Measurements from ENCODE around the gene ARL4D.
"Not testable (repeated sequence)": the region's sequence is repeated elsewhere in the genome, so short reads cannot be mapped to it uniquely, and the experiment has no call there.

The ARL4D gene

DNA sequence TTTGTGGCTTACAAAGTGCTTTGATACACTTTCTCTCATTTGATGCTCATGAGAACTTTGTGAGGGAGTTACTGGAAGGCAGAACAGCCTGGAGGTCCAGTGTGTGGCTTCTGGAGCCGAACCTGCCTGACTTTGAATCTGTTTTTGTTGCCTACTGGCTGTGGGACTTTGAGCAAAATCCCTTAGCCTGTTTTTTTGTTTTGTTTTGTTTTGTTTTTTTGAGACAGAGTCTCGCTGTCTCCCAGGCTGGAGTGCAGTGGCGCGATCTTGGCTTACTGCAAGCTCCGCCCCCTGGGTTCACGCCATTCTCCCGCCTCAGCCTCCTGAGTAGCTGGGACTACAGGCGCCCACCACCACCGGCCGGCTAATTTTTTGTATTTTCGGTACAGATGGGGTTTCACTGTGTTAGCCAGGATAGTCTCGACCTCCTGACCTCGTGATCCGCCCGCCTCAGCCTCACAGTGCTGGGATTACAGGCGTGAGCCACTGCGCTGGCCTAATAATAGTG is 20.6 kb downstream of the ARL4D start:
- in situ Hi-C loops (cut with MboI; ENCODE audit: low sequenced_read_pairs) = not testable (repeated sequence)

DNA sequence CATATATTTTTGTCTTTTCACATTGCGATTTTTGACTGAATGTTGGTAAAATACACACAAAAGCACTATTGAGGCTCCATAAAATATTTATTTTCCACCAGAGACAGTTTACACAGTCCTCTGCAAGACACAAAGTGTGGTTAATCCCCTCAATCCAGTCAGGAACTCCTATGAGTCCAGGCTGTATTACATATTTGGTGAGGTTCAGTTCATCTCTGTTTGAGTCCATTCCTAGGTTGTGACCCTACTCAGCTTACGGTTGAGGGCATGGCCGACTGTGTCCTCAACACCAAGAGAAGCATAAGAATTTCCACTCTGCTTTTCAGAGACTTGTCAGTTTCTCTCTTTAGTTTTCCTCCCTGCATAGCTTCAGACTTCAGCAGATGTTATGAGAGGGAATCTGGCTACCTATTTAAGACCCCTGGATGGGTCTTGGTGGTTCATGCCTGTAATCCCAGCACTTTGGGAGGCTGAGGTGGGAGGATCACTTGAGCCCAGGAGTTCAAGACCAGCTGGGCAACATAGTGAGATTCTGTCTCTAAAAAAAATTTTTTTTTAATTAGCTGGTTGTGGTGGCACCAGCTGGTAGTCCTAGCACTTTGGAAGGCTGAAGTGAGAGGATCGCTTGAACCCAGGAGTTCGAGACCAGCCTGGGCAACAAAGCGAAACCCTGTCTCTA is 25.1 kb downstream of the ARL4D start:
- in situ Hi-C loops (cut with MboI; ENCODE audit: low sequenced_read_pairs) = no loop called here

DNA sequence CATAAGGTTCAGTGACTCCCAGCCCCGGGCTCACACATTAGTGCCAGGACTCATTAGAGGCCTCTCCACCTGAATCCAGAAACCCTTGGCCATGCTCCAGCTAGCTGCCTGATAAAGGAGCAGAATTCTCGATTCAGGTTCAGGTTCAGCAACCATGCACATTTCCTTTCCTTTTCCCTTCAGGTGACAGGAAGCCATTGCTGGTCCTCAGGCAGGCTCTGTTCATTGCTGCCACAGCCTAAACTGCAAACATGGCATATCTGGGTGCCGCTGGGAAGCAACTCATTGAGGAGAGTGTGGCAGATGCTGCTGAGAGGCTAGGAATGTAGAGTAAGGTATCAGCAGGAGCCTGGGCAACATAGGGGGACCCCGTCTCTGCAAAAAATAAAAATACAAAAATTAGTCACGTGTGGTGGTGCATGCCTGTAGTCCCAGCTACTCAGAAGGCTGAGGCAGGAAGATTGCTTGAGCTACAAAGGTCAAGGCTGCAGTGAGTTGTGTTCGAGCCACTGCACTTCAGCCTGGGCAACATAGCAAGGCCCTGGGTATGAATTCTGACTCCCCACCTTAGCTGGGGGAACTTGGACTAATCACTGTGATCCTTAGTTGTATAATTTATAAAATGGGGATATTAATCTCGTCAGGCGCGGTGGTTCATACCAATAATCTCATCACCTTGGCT is 28.7 kb downstream of the ARL4D start:
- in situ Hi-C loops (cut with MboI; ENCODE audit: low sequenced_read_pairs) = no loop called here

DNA sequence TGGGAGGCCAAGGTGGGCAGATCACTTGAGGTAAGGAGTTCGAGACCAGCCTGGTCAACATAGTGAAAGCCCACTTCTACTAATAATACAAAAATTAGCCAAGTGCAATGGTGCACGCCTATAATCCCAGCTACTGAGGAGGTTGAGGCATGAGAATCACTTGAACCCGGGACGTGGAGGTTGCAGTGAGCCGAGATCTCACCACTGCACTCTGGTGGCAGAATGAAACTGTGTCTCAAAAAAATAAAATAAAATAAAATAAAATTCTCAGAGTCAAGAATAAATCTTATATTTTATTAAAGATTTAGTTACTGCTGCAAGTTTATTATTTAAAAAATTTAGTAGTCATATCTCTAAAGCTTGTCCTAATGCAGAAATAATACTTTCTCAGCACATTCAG is 29.7 kb downstream of the ARL4D start:
- in situ Hi-C loops (cut with MboI; ENCODE audit: low sequenced_read_pairs) = no loop called here

DNA sequence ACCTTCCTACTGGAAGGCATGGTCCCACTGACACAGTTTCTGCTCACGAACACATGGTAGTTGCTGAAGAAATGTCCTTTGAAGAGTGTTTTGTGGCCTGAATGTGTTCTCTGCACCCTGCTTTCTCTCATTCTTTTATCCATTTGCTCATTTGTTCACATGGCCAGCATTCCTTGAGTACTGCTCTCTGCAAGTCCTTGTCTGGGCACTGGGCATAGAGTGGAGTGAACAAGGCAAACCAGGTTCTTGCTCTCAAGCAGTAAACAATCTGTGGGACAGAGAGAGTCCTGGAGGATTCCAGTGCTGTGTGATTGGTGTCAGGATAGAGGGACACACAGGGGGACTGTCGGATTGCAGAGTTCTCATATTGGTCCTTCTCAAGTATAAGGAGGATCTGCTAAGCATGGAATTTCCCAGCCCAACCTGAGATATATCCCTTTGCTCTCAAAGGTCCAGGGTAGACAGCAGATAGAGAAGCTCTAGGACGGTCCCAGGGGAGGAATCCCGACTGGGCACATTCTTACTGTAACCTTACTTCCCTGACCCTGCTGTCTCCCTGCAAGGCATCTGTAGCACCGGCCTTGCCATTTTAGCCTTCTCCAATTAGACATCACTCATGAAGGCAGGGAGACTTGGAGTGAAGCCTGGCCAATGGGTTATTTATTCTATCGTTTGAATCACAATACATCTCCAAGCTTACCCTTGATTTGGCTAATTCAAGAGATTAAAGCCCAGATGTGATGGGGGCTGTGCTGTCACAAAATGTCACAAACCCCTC is 32.3 kb downstream of the ARL4D start:
- in situ Hi-C loops (cut with MboI; ENCODE audit: low sequenced_read_pairs) = no loop called here

DNA sequence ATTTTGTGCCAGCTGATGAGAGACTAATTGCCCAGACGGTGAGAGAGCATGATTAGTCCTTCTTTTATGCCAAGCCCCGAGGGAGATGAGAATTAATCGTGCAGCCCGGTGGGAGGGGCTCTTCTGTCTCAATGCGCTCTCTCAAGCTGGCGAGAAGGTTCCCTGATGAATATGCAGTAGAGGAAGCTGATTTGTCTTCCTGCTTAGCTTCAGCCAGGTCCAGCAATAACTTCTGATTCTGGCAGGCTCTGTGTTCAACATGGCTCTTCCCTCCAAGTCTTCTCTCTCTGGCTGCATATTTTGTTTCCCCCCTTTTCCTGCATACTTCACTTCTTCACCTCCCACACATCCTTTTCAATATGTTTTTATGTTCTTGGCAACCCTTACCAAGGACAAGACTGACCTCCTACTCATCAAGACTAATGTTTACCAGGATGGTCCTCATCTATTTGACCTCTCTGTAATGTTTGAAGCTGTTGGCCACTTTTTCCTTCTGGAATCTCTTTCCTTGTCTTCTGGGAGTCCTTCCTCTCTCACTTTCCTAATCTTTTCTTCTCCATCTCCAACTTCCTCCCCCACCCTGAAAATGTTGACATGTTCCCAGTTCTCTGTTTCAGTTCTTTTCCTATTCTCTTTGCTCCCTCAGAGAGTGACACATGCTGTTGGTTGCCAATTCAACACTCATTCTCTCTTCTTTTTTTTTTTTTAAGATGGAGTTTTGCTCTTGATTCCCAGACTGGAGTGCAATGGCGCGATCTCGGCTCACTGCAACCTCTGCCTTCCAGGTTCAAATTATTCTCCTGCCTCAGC is 33.1 kb downstream of the ARL4D start:
- in situ Hi-C loops (cut with MboI; ENCODE audit: low sequenced_read_pairs) = no loop called here

DNA sequence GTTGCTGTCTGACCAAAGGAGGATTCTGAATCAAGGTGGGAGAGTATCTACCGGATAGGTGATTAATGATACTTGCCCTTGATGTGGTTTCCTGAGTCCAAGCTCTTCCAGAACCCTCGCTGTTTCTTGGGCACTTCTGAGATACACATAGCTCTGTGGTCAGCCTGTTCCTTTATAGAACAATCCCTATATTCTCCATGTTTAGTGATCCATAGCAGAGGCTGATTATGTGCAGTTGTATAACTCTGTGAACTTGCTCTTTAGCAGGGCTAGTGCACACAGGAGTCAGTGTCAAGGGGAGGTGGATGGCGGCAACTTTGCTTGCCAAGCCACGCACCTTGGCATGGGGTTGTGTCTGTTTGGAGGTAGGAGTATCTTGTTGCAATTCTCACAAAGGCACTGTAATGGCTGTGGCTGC is 36.1 kb downstream of the ARL4D start:
- in situ Hi-C loops (cut with MboI; ENCODE audit: low sequenced_read_pairs) = no loop called here

DNA sequence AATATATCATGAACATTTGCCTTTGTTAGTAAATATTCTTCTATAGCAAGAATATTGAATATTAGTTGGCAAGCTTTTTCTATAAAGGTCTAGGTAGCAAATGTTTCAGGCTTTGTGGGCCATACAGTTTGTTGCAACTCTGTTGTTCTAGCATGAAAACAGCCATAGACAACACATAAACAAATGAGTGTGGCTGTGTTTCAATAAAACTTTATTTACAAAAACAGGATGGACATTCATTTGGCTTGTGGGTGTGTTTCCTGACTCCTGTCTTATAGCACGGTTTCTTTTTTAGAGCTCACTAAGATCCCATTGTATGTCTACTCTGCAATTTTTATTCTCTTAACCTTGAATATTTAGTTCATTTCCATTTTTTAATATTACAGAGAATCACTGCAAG is 39.0 kb downstream of the ARL4D start:
- in situ Hi-C loops (cut with MboI; ENCODE audit: low sequenced_read_pairs) = no loop called here

DNA sequence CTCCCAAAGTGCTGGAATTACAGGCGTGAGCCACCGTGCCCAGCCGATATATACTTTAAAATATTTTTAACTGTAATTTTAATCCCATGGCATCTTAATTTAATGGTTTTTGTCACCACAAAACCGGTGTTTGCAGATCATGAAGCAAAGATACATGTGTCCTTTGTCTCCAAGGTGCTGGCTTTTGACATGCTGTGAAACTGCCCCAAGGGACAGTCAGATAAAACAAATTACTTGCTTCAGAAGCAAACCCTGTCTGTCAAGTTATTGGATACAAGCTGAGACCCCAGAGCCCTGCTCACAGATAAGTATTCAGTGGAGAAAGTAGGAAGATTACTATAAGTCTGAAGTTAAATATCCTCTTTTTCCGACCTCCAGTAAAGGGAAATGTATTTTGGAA is 39.8 kb downstream of the ARL4D start:
- in situ Hi-C loops (cut with MboI; ENCODE audit: low sequenced_read_pairs) = no loop called here

DNA sequence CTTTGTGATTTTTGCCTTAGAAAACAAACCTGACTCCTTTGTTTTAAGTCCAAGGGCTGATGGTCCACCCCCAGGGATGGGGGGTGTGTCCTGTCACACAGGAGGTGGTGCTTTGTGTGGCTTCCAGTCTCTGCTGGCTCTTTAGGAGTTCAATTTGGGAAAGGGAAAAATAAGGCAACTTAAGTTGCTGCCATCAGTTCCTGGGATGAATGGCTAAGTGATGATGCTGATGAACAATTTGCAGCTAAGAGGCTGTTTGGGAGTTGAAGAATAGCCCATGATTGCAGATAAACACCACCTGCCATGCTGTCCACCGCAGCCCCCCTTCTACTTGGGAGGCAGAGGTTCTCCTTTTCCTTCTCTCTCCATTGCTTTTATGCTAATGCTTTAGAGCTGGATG is 40.2 kb downstream of the ARL4D start:
- in situ Hi-C loops (cut with MboI; ENCODE audit: low sequenced_read_pairs) = no loop called here

DNA sequence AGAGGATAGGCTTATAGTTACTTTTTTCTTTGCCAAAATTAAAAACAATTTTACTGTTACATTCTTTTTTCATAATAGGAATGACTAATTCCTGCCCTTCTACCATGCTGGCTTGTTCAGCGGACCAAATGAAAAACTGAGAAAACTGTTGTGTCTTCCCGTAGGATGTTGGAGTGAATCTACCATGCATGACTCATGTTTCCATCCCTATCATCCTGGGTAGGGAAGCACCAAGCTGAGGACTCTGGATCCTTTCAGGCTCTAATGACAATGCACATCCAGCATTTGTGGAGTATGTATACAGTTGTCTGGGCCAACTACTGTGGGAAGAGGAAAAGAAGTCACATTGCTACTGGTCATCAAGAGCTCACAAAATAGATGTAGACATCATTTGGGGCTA is 43.9 kb downstream of the ARL4D start:
- in situ Hi-C loops (cut with MboI; ENCODE audit: low sequenced_read_pairs) = no loop called here

DNA sequence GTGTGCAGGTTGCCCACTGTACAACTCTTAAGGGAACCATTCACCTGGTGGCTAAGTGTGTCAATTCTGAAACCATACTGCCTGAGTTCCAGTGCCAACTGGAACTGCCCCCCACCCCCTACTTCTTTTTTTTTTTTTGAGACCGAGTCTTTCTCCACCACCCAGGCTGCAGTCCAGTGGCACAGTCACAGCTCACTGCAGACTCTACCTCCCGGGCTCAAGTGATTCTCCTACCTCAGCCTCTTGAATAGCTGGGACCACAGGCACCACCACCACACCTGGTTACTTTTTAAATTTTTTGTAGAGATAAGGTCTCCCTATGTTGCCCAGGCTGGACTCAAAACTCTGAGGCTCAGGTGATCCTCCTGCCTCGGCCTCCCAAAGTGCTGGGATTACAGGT is 44.6 kb downstream of the ARL4D start:
- in situ Hi-C loops (cut with MboI; ENCODE audit: low sequenced_read_pairs) = no loop called here

DNA sequence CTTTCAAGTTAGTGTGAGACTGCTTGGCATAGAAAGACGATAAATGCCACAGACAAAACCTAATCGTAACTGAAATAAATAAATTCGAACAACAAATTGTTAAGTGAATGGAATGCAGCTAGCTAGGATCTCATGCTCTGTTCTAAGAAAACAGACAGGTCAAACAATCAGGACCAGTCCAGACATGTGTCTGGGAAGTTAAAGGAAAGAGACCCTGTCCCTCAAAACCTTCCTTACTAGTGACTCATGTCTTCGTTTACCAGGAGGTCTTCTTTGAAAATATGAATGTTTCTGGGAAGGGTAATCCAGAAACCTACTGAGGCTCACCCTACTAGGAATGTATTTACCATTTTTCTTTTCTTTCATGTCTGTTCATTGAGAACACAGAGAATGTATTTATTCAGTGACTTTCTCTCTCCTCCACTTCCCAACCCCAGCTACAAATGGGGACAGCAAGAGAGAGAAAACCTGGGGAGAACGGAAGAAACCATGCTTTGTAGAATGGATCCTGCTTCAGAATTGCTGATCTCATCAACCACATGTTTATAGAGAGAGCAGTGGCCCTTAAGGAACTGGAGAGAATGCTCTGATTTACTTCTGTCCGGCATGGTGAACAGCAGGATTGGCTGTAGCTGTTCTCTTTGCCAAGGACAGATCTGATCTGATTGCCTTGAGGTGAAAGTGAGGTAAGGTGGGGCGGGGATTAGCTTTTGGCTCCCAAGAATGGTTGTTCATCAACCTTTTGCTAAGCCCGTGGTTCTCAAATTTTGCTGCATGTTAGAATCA is 45.6 kb downstream of the ARL4D start:
- in situ Hi-C loops (cut with MboI; ENCODE audit: low sequenced_read_pairs) = no loop called here

DNA sequence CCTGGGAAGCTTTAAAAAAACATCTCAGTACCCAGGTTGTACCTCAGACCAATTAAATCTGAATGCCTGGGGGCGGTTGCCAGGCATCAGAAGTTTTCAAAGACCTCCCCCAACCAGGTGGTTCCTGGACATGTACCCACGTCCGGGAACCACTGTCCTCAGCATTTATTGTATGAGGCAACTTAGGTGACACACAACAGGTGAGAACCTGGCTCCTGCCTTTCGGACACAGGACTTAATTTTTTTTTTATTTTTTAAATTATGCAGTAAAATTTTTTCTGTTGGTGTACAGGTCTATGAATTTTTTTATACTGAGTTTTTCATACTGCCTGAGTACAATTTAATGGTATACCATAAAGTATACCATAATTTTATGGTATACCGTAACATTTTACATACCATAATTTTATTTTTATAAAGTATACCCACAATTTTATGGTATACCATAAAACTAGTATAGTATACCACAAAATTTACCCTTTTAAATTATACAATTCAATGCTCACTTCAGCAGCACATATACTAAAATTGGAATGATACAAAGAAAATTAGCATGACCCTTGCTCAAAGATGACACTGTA is 46.3 kb downstream of the ARL4D start:
- in situ Hi-C loops (cut with MboI; ENCODE audit: low sequenced_read_pairs) = no loop called here

DNA sequence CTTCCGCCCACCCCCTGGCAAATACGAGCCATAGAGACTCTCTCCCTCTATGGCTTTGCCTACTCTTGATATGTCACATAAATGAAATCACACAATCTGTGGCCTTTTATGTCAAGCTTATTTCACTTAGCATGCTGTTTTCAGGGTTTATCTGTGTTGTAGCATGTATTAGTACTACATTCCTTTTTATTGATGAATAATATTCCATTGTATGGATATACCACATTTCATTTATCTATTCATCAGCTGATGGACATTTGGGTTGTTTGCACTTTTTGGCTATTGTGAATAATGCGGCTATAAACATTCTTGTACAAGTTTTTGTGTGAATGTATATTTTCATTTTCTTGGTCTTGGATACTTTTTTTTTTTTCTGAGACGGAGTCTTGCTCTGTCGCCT is 48.0 kb downstream of the ARL4D start:
- in situ Hi-C loops (cut with MboI; ENCODE audit: low sequenced_read_pairs) = no loop called here

DNA sequence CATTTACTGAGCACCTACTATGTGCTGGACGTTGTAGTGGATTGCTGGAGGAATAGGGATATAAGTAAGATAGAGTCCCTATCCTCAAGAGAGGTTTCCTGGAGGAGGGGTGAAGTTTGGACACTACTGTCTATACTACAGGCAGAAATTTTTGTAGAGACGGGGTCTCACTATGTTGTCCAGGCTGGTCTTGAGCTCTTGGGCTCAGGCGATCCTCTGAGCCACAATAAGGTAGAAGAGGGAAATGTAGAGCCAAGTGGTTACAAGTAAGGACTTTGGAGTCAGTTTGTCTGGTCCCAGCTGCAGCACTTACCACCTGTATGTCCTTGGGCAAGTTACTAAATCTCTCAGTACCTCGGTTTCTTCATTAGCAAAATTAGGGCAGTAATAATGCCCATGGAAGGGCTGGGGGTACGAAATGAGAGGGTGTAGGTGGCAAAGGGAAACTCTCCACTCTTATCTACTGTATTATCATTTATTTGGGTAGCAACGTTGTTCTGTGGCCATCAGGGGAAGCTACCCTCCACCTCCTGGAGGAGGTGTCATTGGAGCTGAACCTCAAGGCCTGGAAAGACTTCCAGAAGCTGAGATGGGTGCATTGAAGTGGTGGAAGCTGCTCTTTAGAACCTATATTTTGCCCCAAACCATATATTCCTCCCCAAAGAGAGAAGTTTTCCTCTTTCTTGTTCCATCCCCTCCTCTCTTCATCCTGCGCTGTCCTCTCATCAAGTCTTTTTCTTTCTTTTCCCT is 50.1 kb downstream of the ARL4D start:
- in situ Hi-C loops (cut with MboI; ENCODE audit: low sequenced_read_pairs) = no loop called here

DNA sequence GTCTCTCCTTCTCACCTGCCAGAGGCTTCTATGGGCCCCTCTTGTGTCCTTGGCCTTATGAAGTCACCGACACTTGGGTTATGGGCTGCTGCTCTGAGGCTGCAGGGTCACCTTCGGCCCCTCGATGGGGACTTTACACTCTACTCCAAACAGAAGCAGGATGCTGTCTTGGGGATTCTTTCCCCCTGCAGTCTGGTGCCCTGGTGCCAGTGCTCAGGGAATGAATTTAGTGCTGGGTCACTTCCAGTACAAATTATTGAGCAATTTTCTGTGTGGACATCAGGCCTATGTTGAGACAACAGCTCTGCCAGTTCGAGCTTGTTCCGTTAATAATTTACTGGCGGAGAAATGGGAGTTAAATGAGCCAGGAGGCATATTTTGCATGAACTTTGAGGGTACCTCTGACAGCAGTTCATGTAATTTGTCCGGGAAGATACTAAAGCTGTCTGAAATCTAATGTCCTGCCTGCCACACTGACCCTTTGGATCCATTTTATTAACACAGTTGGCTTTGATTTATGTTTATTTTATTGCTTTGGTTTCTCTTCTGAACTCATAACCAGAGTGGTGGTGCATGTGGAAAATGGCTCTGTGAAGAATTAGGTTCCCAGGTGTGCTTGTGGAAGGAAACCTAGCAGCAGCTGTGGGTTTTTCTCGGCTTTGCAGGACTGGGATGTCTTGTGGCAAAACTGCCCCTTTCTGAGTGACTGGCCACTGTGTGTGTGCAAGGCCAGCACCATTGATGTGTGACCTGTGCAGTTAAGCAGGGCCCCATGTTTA is 50.9 kb downstream of the ARL4D start:
- in situ Hi-C loops (cut with MboI; ENCODE audit: low sequenced_read_pairs) = no loop called here
